HCT116 (cell line): ENCODE data around the gene CCR6. TPM values are rescaled to one million over a fixed set of nuclear protein-coding genes. Genes with fewer than 3 reads are reported as not detected.

Experiments used
- ATAC-seq: fragments of 200-7000 bp; cut with Tn5 transposase; 2 replicates; pipeline ENCODE4 v1.9.1; 2020; ENCODE audit warnings: mild to moderate bottlenecking, moderate library complexity
- BruUV-seq: library from RNA; stranded (reverse); fragments of 400-500 nt; replicated peaks from 2 replicates; lab custom pipeline; 2021; lab: Mats Ljungman, UMichigan
- CTCF ChIA-PET: fragments of 300-600 bp; sonication (Branson Sonifier 250); formaldehyde crosslinking; loops from one replicate; lab custom pipeline; 2021; ENCODE audit warnings: antibody characterized with exemption; lab: Charles Lee
- POLR2A ChIA-PET: fragments of 300-600, 350-600 bp; sonication (Branson Sonifier 250); formaldehyde crosslinking; loops from one replicate; lab custom pipeline; 2021; ENCODE audit warnings: antibody characterized with exemption; lab: Charles Lee
- RAD21 ChIA-PET, 2 experiments: fragments of 300-600 bp; sonication (Branson Sonifier 250); formaldehyde crosslinking; loops; one replicate each; lab custom pipeline; 2023; ENCODE audit warnings: low total read pairs in 2 of 2; ENCODE audit not compliant: uncharacterized antibody in 2 of 2, unreplicated experiment in 2 of 2, low non-redundant PET in 1 of 2; lab: Charles Lee
- DNase-seq: peaks from one replicate; pipeline ENCODE4 v3.0.0-alpha.2; 2010; ENCODE audit warnings: low read depth, low spot score
- H2AFZ ChIP-seq: fragments of 200-600 bp; shearing (Covaris generic), sonication (generic); 2 replicates; pipeline ENCODE4 v1.6.1; 2017; ENCODE audit warnings: low read depth, mixed run types, mixed read lengths, antibody characterized with exemption, low read length; ENCODE audit not compliant: poor library complexity, severe bottlenecking
- H3K27ac ChIP-seq: 2 replicates; pipeline ENCODE4 v1.5.1; 2012; ENCODE audit warnings: low read depth, low read length
- H3K27me3 ChIP-seq: fragments of 200-600 bp; sonication (generic); 2 replicates; pipeline ENCODE4 v1.6.1; 2016; ENCODE audit warnings: mixed run types, low read length, mixed read lengths; ENCODE audit not compliant: insufficient read depth
- H3K36me3 ChIP-seq, 2 experiments: fragments of 200-500 bp in 1 of 2; fragments of 200-600 bp in 1 of 2; sonication (Bioruptor generic) in 1 of 2; sonication (generic) in 1 of 2; 2 replicates each; pipeline versions ENCODE4 v1.5.1 to v1.6.1; 2014 to 2016; ENCODE audit warnings: low read length in 2 of 2, inconsistent platforms in 1 of 2, mixed read lengths in 1 of 2, mixed run types in 1 of 2; ENCODE audit not compliant: insufficient read depth in 2 of 2, control insufficient read depth in 1 of 2
- H3K4me1 ChIP-seq, 2 experiments: fragments of 200-600 bp in 1 of 2; sonication (generic) in 1 of 2; 2 replicates each; pipeline versions ENCODE4 v1.5.1 to v1.6.1; 2012 to 2017; ENCODE audit warnings: low read length in 2 of 2, inconsistent platforms in 1 of 2, mild to moderate bottlenecking in 1 of 2, mixed read lengths in 1 of 2, mixed run types in 1 of 2, moderate library complexity in 1 of 2; ENCODE audit not compliant: insufficient read depth in 2 of 2, control insufficient read depth in 1 of 2
- H3K4me2 ChIP-seq: fragments of 200-600 bp; sonication (generic); 2 replicates; pipeline ENCODE4 v1.6.1; 2017; ENCODE audit warnings: mixed run types, low read length, mixed read lengths
- H3K4me3 ChIP-seq, 2 experiments: fragments of 200-600 bp in 1 of 2; sonication (generic) in 1 of 2; replicated peaks in 1 of 2; 2 replicates each; pipeline ENCODE4 v1.5.1; 2011 to 2016; ENCODE audit warnings: low read length in 2 of 2, control low read depth in 1 of 2, low read depth in 1 of 2, mild to moderate bottlenecking in 1 of 2, mixed read lengths in 1 of 2, mixed run types in 1 of 2
- H3K79me2 ChIP-seq: fragments of 200-600 bp; sonication (generic); 2 replicates; pipeline ENCODE4 v1.6.1; 2017; ENCODE audit warnings: mild to moderate bottlenecking, mixed run types, low read length, moderate library complexity, mixed read lengths; ENCODE audit not compliant: insufficient read depth
- H3K9ac ChIP-seq: fragments of 200-600 bp; sonication (generic); 2 replicates; pipeline ENCODE4 v1.6.1; 2016; ENCODE audit warnings: low read length, mixed read lengths
- H3K9me2 ChIP-seq: fragments of 200-600 bp; sonication (generic), shearing (Covaris generic); 2 replicates; pipeline ENCODE4 v1.6.1; 2017; ENCODE audit warnings: mixed run types, mild to moderate bottlenecking, moderate library complexity; ENCODE audit not compliant: insufficient read depth
- H3K9me3 ChIP-seq, 2 experiments: fragments of 200-500 bp in 1 of 2; fragments of 200-600 bp in 1 of 2; sonication (Bioruptor generic) in 1 of 2; sonication (generic) in 1 of 2; 2 replicates each; pipeline ENCODE4 v1.6.1; 2014 to 2017; ENCODE audit warnings: low read length in 2 of 2, mixed read lengths in 2 of 2, inconsistent platforms in 1 of 2, low read depth in 1 of 2, mild to moderate bottlenecking in 1 of 2, mixed run types in 1 of 2, moderate library complexity in 1 of 2; ENCODE audit not compliant: control insufficient read depth in 1 of 2, insufficient read depth in 1 of 2
- H4K20me1 ChIP-seq: fragments of 200-600 bp; sonication (generic), shearing (Covaris generic); 2 replicates; pipeline ENCODE4 v1.6.1; 2017; ENCODE audit warnings: mixed run types, mild to moderate bottlenecking, moderate library complexity; ENCODE audit not compliant: insufficient read depth
- ATF3 ChIP-seq: IDR thresholded peaks from 2 replicates; pipeline ENCODE4 v1.6.1; 2012
- CBX3 ChIP-seq: IDR thresholded peaks from 2 replicates; pipeline ENCODE4 v1.6.1; 2012; ENCODE audit warnings: low read depth
- EGR1 ChIP-seq: IDR thresholded peaks from 2 replicates; pipeline ENCODE4 v1.6.1; 2012; ENCODE audit warnings: low read depth
- EZH2phosphoT487 ChIP-seq: fragments of 200-600 bp; IDR thresholded peaks from 2 replicates; pipeline ENCODE4 v1.6.1; 2018; ENCODE audit warnings: antibody characterized with exemption, borderline replicate concordance
- FOSL1 ChIP-seq: IDR thresholded peaks from 2 replicates; pipeline ENCODE4 v1.6.1; 2012; ENCODE audit warnings: low read depth
- JUND ChIP-seq: IDR thresholded peaks from 2 replicates; pipeline ENCODE4 v1.6.1; 2012
- MAX ChIP-seq: IDR thresholded peaks from 2 replicates; pipeline ENCODE4 v1.6.1; 2012
- POLR2A ChIP-seq: IDR thresholded peaks from 2 replicates; pipeline ENCODE4 v1.7.0; 2011; ENCODE audit warnings: borderline replicate concordance; ENCODE audit not compliant: insufficient read depth, insufficient read length; ENCODE audit errors: extremely low read depth
- REST ChIP-seq: IDR thresholded peaks from 2 replicates; pipeline ENCODE4 v1.6.1; 2012; ENCODE audit warnings: low read depth
- SRF ChIP-seq: IDR thresholded peaks from 2 replicates; pipeline ENCODE4 v1.6.1; 2012; ENCODE audit warnings: low read depth
- YY1 ChIP-seq: IDR thresholded peaks from 2 replicates; pipeline ENCODE4 v1.6.1; 2011; ENCODE audit warnings: low read length, low read depth, moderate library complexity, mild to moderate bottlenecking; ENCODE audit not compliant: insufficient replicate concordance; ENCODE audit errors: extremely low read depth
- ZBTB33 ChIP-seq: IDR thresholded peaks from 2 replicates; pipeline ENCODE4 v1.6.1; 2011; ENCODE audit warnings: mild to moderate bottlenecking, low read length, moderate library complexity; ENCODE audit not compliant: insufficient replicate concordance; ENCODE audit errors: extremely low read depth
- ZFX ChIP-seq: fragments of 450-650 bp; IDR thresholded peaks from 2 replicates; pipeline ENCODE4 v1.6.1; 2017
- ZNF274 ChIP-seq: fragments of 200-500 bp; sonication (Bioruptor generic); IDR thresholded peaks from 2 replicates; pipeline ENCODE4 v1.6.1; 2014; ENCODE audit warnings: mild to moderate bottlenecking, low read depth, low read length, inconsistent platforms
- intact Hi-C: fragments of 100-400 bp; cut with micrococcal nuclease; formaldehyde crosslinking; loops from 2 replicates; pipeline ENCODE4 v1.10.0; 2022
- total RNA-seq: library from RNA; stranded (reverse); gene quantifications from one replicate; pipeline ENCODE4 v1.2.1, GENCODE V29; 2021; ENCODE audit not compliant: unreplicated experiment

CCR6 gene
- total RNA-seq, 1 experiment from 2014 or later: not detected

GRCh38 chr6:167152862-167153261 is 30.0 kb downstream of the CCR6 start:
- BruUV-seq: no TSS peak
- Histone ChIP-seq H3K79me2 (no peaks in the 10 kb centered on the region), H3K9me3 (no peaks in the 10 kb centered on the region), H4K20me1 (no peaks in the 10 kb centered on the region), H3K9ac (no peak overlapping the region), H2AFZ (no peak overlapping the region), H3K4me3 (no peak overlapping the region), H3K27me3 (peaks cover 23% of the 10 kb centered on the region), H3K36me3 (no peaks in the 10 kb centered on the region), H3K9me2 (no peaks in the 10 kb centered on the region), H3K4me2 (no peak overlapping the region), H3K4me1 (no peaks in the 10 kb centered on the region), H3K27ac (no peak overlapping the region)
- ATAC-seq: no peak
- ChIA-PET RAD21 (no interaction called here), POLR2A (no interaction called here), CTCF (no interaction called here)
- DNase-seq: no peak
- no peak for TF ChIP-seq FOSL1
- no peak for TF ChIP-seq CBX3
- TF ChIP-seq ZFX: no peak
- no peak for TF ChIP-seq EZH2phosphoT487
- no peak for TF ChIP-seq EGR1
- TF ChIP-seq ZNF274: no peak
- no peak for TF ChIP-seq MAX
- no peak for TF ChIP-seq ZBTB33
- TF ChIP-seq YY1: no peak
- no peak for TF ChIP-seq SRF
- no peak for TF ChIP-seq ATF3
- TF ChIP-seq JUND: no peak
- TF ChIP-seq POLR2A: no peak
- no peak for TF ChIP-seq REST
- intact Hi-C loops: no loop called here
